ENCODE results near the gene FGF14.

DNA sequence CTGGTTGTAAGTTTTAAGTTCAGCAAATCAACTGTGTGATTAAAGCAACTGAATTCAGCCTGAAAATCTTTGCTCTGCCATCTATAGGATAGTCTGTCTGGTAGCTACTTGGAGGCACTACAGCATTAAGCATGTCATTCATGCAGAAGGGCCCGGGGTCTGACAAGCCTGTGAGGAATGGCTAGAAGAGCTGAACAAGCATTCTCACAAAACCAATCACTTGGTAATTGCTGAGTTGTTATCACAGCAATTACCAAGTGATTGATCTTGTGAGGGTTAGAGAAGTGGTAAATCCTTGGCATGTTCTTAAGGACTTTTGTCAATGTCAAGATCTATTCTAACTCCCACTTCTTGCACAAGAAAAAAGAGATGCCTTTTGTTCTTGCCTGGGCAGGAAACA, 356.1 kb downstream of the FGF14 start:
- TF ChIP-seq, protein P1, sequence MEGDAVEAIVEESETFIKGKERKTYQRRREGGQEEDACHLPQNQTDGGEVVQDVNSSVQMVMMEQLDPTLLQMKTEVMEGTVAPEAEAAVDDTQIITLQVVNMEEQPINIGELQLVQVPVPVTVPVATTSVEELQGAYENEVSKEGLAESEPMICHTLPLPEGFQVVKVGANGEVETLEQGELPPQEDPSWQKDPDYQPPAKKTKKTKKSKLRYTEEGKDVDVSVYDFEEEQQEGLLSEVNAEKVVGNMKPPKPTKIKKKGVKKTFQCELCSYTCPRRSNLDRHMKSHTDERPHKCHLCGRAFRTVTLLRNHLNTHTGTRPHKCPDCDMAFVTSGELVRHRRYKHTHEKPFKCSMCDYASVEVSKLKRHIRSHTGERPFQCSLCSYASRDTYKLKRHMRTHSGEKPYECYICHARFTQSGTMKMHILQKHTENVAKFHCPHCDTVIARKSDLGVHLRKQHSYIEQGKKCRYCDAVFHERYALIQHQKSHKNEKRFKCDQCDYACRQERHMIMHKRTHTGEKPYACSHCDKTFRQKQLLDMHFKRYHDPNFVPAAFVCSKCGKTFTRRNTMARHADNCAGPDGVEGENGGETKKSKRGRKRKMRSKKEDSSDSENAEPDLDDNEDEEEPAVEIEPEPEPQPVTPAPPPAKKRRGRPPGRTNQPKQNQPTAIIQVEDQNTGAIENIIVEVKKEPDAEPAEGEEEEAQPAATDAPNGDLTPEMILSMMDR (IDR thresholded peaks at IDR 0.05), result no peak
- no peak for TF ChIP-seq POLR2A (IDR thresholded peaks at IDR 0.05)
